T-helper 22 cell (primary cell): ENCODE data around the gene DLG2.

ENCODE experiments used
- DNase-seq: peaks from one replicate; pipeline ENCODE4 v3.0.0-alpha.2; 2020; ENCODE audit warnings: low read depth

The DLG2 gene

GRCh38 chr11:84250834-84251613, 1376.1 kb downstream of the DLG2 start:
- no peak for DNase-seq

- no peak for DNase-seq
Observed at GRCh38 chr11:84249344-84250135, 1377.6 kb downstream of the DLG2 start.

- no peak for DNase-seq
Observed at GRCh38 chr11:84247926-84248325, 1379.2 kb downstream of the DLG2 start.

GRCh38 chr11:84247129-84247528, 1380.0 kb downstream of the DLG2 start:
- no peak for DNase-seq

GRCh38 chr11:84243629-84244263, 1383.4 kb downstream of the DLG2 start:
- no peak for DNase-seq

GRCh38 chr11:84241343-84242131, 1385.6 kb downstream of the DLG2 start:
- DNase-seq = no peak

GRCh38 chr11:84240847-84241246, 1386.3 kb downstream of the DLG2 start:
- DNase-seq = no peak

GRCh38 chr11:84236436-84236835, 1390.7 kb downstream of the DLG2 start:
- DNase-seq = no peak

GRCh38 chr11:84234462-84235202, 1392.5 kb downstream of the DLG2 start:
- DNase-seq = no peak

- DNase-seq = no peak
Observed at GRCh38 chr11:84234011-84234410, 1393.1 kb downstream of the DLG2 start.

- no peak for DNase-seq
Observed at GRCh38 chr11:84232511-84232910, 1394.6 kb downstream of the DLG2 start.

GRCh38 chr11:84230402-84230801, 1396.7 kb downstream of the DLG2 start:
- no peak for DNase-seq

GRCh38 chr11:84227970-84228665, 1399.0 kb downstream of the DLG2 start:
- no peak for DNase-seq

GRCh38 chr11:84224042-84224441, 1403.1 kb downstream of the DLG2 start:
- no peak for DNase-seq

GRCh38 chr11:84218318-84218717, 1408.8 kb downstream of the DLG2 start:
- DNase-seq = no peak

GRCh38 chr11:84215672-84216071, 1411.5 kb downstream of the DLG2 start:
- no peak for DNase-seq

- no peak for DNase-seq
Observed at GRCh38 chr11:84214557-84214956, 1412.6 kb downstream of the DLG2 start.

GRCh38 chr11:84212468-84213390, 1414.4 kb downstream of the DLG2 start:
- DNase-seq = no peak

- DNase-seq = no peak
Observed at GRCh38 chr11:84211896-84212295, 1415.2 kb downstream of the DLG2 start.

GRCh38 chr11:84194696-84195095, 1432.4 kb downstream of the DLG2 start:
- no peak for DNase-seq
